Heart left ventricle (tissue), 16 donors: ENCODE measurements around the gene SSBP3. TPM values are rescaled to one million over a fixed set of nuclear protein-coding genes. Genes with fewer than 3 reads are reported as not detected.
A peak's percentile ranks its signal among the peaks of the same experiment; 100 is the strongest.

Source experiments
- ATAC-seq, 4 donors: fragments of 200-7000 bp; cut with Tn5 transposase; one replicate each; pipeline ENCODE4 v1.9.1; 2020 to 2022; ENCODE audit warnings: moderate library complexity in 4 of 4, mild to moderate bottlenecking in 3 of 4, moderate number of reproducible peaks in 1 of 4
- DNase-seq, 5 donors: peaks; one replicate each; pipeline ENCODE4 v3.0.0-alpha.2; 2020
- H3K27ac ChIP-seq, 12 donors: fragments of 200-600 bp; sonication (generic) in 4 of 12; one replicate each; pipeline versions ENCODE4 v1.5.0 to v1.8.0; 2016 to 2022; ENCODE audit warnings: mild to moderate bottlenecking in 2 of 12
- H3K27me3 ChIP-seq, 9 donors: fragments of 200-600 bp; sonication (generic) in 2 of 9; one replicate each; pipeline versions ENCODE4 v1.5.1 to v1.8.0; 2016 to 2022; ENCODE audit warnings: mild to moderate bottlenecking in 3 of 9
- H3K36me3 ChIP-seq, 9 donors: fragments of 200-600 bp; sonication (generic) in 2 of 9; one replicate each; pipeline versions ENCODE4 v1.5.0 to v1.8.0; 2018 to 2022; ENCODE audit warnings: mild to moderate bottlenecking in 2 of 9
- H3K4me1 ChIP-seq, 12 donors: fragments of 200-600 bp; sonication (generic) in 4 of 12; one replicate each; pipeline versions ENCODE4 v1.5.0 to v1.8.0; 2016 to 2022; ENCODE audit warnings: mild to moderate bottlenecking in 3 of 12
- H3K4me3 ChIP-seq, 12 donors: fragments of 200-600 bp; sonication (generic) in 4 of 12; one replicate each; pipeline versions ENCODE4 v1.5.0 to v1.8.0; 2017 to 2022; ENCODE audit warnings: mild to moderate bottlenecking in 9 of 12, moderate library complexity in 4 of 12
- H3K9me3 ChIP-seq, 12 donors: fragments of 200-600 bp; sonication (generic) in 4 of 12; one replicate each; pipeline versions ENCODE4 v1.5.0 to v1.8.0; 2016 to 2022; ENCODE audit warnings: mild to moderate bottlenecking in 1 of 12
- POLR2A ChIP-seq, 2 donors: fragments of 450-650 bp; IDR thresholded peaks; one replicate each; pipeline ENCODE4 v1.6.1; 2017; ENCODE audit warnings: antibody characterized with exemption in 2 of 2, mild to moderate bottlenecking in 2 of 2, moderate library complexity in 2 of 2
- WGBS, 4 donors: extraction: QIAGEN DNeasy Blood & Tissue Kit in 2 of 4; methylation state at CpG; one replicate each; pipeline versions ENCODE4 v1.1.5 to v1.1.7; 2013 to 2018; 5-methylcytosine and 5-hydroxymethylcytosine counted together
- intact Hi-C, 10 donors: fragments of 100-400 bp; cut with DNase I; formaldehyde crosslinking; loops; one replicate each; pipeline versions ENCODE4 v1.11.1 to v1.14.2; 2022
- polyA plus RNA-seq, 2 donors: library from polyadenylated mRNA; stranded (reverse); fragments of 200-250 nt; gene quantifications; one replicate each; pipeline ENCODE4 v1.2.3, GENCODE V29; 2013
- total RNA-seq, 9 donors: library from RNA; depleted of rRNA in 2 of 9; stranded (reverse); fragments of >200 nt in 2 of 9; fragmentation: NEBNext Ultra II Directional in 3 of 9; extraction: Animal tissue kit (Norgen Biotek cat#: 25700) in 3 of 9; gene quantifications; one replicate each; pipeline versions ENCODE4 v1.1.0 to v1.2.4, GENCODE V29; 2016 to 2023
- TF ChIP-seq, protein P1 (sequence below), 12 donors: fragments of 200-600 bp; sonication (generic) in 4 of 12; IDR thresholded peaks; one replicate each; pipeline versions ENCODE4 v1.5.0 to v1.8.0; 2018 to 2022; ENCODE audit warnings: antibody characterized with exemption in 12 of 12, mild to moderate bottlenecking in 5 of 12
- donor health status: ischemic (EF 13 %, LVEDD 7.1; RV severe dilation, severe dysfunction).
- donor health status: healthy with polysubstance abuse.
- donor health status: DM: no; HTN: yes; CAD: no.
- donor health status: DM: no; HTN: no; CAD: no.
- donor health status: ischemic (EF 25% LVEDD 6.9; RV normal size, moderate dysfunction).
- donor health status: ischemic (EF 25% LVEDD 5.7; RV mildly dilated, moderate dysfunction).
- donor health status: healthy.
- donor health status: DM: yes; HTN: yes; CAD: no.
- donor health status: ischemic (EF 35%, LVEDD 5.7; RV mildly dilated, moderate dysfunction).
- donor health status: nonischemic (EF 11% LVEDD 7.7; RV severe dilation, severe dysfunction).
- donor health status: DM: yes; HTN: yes; CAD: no.
- donor health status: PGD.
- donor health status: ischemic (EF 29% LVEDD 5.4; RV normal size, mild dysfunction).
- donor health status: nonischemic (EF 23%, LVEDD 6.1; RV moderate dilation, normal function).

SSBP3 gene
- total and polyA plus RNA-seq, 11 donors: 20.8 to 61.8 (median 48.1) TPM

DNA sequence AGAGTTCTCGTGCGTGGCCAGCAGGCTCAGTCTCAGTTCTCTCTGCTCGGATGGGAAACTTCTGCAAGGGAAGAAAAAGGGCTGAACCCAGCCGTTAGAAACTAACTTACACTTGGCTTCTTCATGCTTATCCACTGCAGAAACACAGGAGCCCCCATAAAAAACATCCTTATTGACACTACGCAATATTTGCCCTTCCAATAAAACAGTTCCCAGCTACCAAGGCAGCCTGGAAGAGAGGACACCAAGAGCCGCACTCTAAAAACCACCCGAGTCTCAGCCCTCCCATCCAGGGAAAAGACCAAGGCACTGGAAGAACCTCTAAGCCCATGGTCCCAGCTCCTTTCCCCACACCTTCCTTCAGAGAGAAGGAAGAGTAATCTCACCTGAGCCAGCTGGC is 61.1 kb downstream of the SSBP3 start:
- no peaks in the 10 kb centered on the region for H3K36me3 ChIP-seq
- H3K27me3 ChIP-seq: no peaks in the 10 kb centered on the region
- H3K27ac ChIP-seq: no peak overlapping the region
- whole genome bisulfite sequencing, 4 donors: 84 to 94% (median 90%) methylated on average over 7 of the region's 7 CpGs
- intact Hi-C loops: no loop called here
- TF ChIP-seq, protein P1, sequence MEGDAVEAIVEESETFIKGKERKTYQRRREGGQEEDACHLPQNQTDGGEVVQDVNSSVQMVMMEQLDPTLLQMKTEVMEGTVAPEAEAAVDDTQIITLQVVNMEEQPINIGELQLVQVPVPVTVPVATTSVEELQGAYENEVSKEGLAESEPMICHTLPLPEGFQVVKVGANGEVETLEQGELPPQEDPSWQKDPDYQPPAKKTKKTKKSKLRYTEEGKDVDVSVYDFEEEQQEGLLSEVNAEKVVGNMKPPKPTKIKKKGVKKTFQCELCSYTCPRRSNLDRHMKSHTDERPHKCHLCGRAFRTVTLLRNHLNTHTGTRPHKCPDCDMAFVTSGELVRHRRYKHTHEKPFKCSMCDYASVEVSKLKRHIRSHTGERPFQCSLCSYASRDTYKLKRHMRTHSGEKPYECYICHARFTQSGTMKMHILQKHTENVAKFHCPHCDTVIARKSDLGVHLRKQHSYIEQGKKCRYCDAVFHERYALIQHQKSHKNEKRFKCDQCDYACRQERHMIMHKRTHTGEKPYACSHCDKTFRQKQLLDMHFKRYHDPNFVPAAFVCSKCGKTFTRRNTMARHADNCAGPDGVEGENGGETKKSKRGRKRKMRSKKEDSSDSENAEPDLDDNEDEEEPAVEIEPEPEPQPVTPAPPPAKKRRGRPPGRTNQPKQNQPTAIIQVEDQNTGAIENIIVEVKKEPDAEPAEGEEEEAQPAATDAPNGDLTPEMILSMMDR (IDR thresholded peaks at IDR 0.05): no peak
- TF ChIP-seq POLR2A (IDR thresholded peaks at IDR 0.05): no peak
- H3K9me3 ChIP-seq: no peaks in the 10 kb centered on the region
- DNase-seq: peak in 1 of 5 donors; percentile 2
- ATAC-seq: no peak
- H3K4me3 ChIP-seq: no peak overlapping the region
- peaks cover 0 to 42% (median 13%) of the 10 kb centered on the region in 12 donors for H3K4me1 ChIP-seq

- ATAC-seq (peak in 2 of 4 donors; percentile 10 to 14), DNase-seq (peak in 1 of 5 donors; percentile 13)
- TF ChIP-seq, protein P1 (IDR thresholded peaks at IDR 0.05): no peak
- no peak for TF ChIP-seq POLR2A (IDR thresholded peaks at IDR 0.05)
- Histone ChIP-seq H3K27me3 (no peaks in the 10 kb centered on the region), H3K36me3 (no peaks in the 10 kb centered on the region), H3K4me1 (peaks cover 0 to 55% (median 23%) of the 10 kb centered on the region in 12 donors), H3K27ac (no peak overlapping the region), H3K9me3 (no peaks in the 10 kb centered on the region), H3K4me3 (no peak overlapping the region)
- intact Hi-C loops: no loop called here
- WGBS, 4 donors: 73 to 79% (median 78%) methylated on average over 26 of the region's 26 CpGs
Observed at GRCh38 chr1:54342742-54343687, 63.2 kb downstream of the SSBP3 start.

GRCh38 chr1:54342288-54342687 is 63.9 kb downstream of the SSBP3 start:
- Histone ChIP-seq H3K4me3 (no peak overlapping the region), H3K36me3 (no peaks in the 10 kb centered on the region), H3K27me3 (no peaks in the 10 kb centered on the region), H3K27ac (no peak overlapping the region), H3K9me3 (no peaks in the 10 kb centered on the region), H3K4me1 (peaks cover 0 to 54% (median 24%) of the 10 kb centered on the region in 12 donors)
- WGBS, 4 donors: 58 to 71% (median 63%) methylated on average over 2 of the region's 2 CpGs
- intact Hi-C loops: no loop called here
- DNase-seq (peak in 1 of 5 donors; percentile 18), ATAC-seq (peak in 3 of 4 donors; percentile 6 to 24 (median 16))
- TF ChIP-seq POLR2A (IDR thresholded peaks at IDR 0.05): no peak
- TF ChIP-seq, protein P1 (IDR thresholded peaks at IDR 0.05): no peak

DNA sequence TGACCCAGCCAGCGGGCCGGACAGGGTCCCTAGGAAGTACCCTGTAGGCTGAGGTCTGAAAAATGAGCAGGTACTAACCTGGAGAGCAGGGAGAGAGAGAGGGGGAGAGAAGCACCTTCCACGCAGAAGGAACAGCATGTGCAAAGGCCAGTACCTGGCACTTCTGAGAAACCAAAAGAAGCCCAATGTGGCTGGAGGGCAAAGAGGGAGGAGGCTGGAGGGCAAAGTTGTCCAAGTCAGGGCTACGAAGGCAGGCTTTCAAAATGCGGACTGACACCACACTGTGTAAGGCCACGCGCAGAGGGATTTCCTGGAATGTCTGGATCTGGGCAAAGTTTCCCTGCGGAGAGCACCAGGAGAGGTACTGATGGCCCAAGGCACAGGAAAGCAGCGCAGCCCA is 64.4 kb downstream of the SSBP3 start:
- H3K27me3 ChIP-seq: no peaks in the 10 kb centered on the region
- H3K27ac ChIP-seq: no peak overlapping the region
- H3K4me1 ChIP-seq: peaks cover 0 to 58% (median 27%) of the 10 kb centered on the region in 12 donors
- 92 to 97% (median 93%) methylated on average over 9 of the region's 9 CpGs for WGBS, 4 donors
- no peak for ATAC-seq
- H3K36me3 ChIP-seq: no peaks in the 10 kb centered on the region
- no peak overlapping the region for H3K4me3 ChIP-seq
- DNase-seq: peak in 1 of 5 donors; percentile 10
- intact Hi-C loops: no loop called here
- H3K9me3 ChIP-seq: no peaks in the 10 kb centered on the region
- no peak for TF ChIP-seq POLR2A (IDR thresholded peaks at IDR 0.05)
- TF ChIP-seq, protein P1 (IDR thresholded peaks at IDR 0.05): no peak
